NCI-H446 (cell line): ENCODE results near the gene IL12RB2.
"Not testable (repeated sequence)": the region's sequence is repeated elsewhere in the genome, so short reads cannot be mapped to it uniquely, and the experiment has no call there.

ENCODE experiments used
- DNase-seq, 2 experiments: peaks; one replicate each; lab custom pipeline; 2025; lab: John Stamatoyannopoulos, UW

IL12RB2 gene

DNA sequence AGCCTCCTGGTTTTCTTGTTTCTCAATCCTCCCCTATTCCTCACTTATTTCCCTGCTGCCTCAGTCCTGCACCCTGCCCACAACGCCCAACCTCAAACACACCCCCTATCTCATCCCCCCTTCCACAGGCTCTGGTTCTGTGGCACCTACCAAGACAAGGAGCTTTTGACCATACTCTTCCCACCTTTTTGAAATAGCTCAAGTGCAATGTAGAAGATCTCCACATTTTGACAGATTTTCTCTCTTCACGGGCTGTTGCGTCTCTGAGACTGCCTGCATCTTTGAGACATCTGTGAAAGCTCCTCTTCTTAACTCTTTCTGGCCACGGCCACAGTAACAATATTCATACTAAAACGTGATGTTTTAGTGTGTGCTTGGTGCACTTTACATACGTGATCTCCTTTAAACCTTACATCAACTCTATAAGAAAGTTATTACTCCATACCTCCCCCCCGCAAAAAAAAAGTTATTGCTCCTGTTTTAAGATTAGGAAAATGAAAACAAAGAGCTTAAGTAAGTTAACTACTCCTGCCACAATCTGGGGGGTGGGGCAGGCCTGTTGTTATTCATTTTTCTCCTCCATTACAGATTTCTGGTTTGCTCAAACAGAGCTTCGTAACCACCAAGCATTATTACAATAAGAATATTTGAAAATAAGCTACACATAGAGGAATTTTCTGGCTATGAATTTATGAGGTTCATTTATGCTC is 124.4 kb downstream of the IL12RB2 start:
- no peak for DNase-seq

DNA sequence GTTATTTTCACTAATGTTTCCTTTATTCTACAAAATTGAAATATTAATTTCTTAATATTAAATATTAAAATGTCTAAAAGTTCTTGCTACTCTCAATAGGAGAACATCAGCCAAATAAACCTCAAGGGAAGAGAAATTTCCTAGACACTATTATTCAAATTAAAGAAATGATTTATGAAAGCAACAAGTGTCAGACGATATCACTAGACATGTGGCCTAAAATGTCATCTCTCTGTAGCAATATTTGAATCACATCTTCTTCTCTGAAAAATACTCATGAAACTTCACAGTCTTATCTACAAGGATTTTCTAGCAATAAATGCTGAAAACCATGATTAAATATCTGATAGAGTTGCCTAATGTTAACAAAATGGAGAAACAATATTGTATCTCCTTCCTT is 125.1 kb downstream of the IL12RB2 start:
- DNase-seq: no peak

DNA sequence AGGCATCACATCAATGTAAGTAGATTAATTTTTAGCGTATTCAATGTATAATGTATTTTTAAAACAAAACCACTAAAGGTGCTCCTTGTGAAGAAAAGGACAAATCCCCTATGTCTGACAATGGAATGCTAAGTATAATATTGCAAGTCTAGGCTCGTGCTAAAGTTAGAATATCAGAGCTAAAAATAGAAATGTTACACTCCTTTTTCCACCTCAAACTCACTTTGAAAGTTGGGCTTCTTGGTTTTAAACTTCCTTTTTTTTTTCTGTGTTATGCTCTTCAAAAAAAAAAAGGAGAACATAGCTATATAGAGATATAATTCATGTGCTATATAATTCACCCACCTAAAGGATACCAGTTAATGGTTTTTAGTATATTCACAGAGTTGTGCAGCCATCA is 126.2 kb downstream of the IL12RB2 start:
- no peak for DNase-seq

DNA sequence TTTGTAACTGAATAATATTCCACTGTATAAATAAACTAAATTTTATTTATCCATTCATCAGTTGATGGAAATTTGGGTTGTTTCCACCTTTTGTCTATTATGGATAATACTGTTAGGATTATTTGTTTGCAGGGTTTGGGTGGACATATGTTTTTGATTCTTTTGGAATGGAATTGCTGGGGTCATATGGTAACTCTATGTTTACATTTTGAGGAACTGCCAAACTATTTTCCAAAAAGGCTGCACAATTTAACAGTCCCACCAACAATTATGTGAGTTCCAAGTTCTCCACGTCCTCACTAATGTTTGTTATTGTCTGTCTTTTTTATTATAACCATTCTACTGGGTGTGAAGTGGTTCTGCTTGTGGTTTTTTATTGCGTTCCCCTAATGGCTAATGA is 126.8 kb downstream of the IL12RB2 start:
- DNase-seq: no peak

DNA sequence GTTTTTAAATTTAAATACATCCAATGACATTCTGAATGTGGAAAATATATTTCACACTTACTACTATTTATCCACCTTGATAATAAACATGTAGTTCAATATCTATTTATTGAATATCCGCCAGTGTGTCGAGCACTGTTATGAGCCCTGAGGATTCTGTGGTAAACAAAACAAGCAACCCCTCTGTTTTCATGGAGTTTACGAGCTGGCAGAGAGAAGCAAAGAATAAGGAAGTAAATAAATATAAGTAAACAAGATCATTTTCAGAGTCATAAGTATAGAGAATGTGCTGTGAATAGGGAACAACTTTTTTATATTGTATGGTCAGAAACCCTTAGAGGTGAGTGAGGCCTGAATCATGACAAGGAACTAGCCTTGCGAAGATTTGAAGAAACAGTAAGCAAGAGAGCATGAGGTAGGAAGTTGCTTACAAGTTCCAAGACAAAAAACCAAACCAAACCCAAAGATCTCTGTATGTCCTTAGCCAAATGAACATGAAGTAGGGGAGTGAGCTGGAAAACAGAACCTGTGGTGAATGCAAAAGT is 128.9 kb downstream of the IL12RB2 start:
- DNase-seq: no peak

DNA sequence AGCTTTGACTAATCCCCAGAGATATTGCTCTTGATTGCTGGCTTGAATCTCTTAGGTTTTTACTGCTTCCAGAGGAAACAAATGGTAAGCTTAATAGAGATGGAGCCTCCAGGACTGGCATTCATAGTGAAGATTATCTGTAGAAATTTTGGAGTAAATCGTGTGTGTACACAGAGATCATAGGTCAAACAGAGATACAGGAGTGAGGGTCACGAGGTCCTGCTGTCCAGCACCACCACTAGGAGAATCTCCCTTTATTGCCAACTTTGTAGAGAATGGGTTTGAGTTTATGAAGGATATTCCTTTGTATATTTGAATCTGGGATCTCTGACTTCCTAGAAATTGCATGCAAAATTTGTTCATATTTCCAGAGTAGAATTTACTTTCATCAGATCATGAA is 130.3 kb downstream of the IL12RB2 start:
- DNase-seq: no peak

DNA sequence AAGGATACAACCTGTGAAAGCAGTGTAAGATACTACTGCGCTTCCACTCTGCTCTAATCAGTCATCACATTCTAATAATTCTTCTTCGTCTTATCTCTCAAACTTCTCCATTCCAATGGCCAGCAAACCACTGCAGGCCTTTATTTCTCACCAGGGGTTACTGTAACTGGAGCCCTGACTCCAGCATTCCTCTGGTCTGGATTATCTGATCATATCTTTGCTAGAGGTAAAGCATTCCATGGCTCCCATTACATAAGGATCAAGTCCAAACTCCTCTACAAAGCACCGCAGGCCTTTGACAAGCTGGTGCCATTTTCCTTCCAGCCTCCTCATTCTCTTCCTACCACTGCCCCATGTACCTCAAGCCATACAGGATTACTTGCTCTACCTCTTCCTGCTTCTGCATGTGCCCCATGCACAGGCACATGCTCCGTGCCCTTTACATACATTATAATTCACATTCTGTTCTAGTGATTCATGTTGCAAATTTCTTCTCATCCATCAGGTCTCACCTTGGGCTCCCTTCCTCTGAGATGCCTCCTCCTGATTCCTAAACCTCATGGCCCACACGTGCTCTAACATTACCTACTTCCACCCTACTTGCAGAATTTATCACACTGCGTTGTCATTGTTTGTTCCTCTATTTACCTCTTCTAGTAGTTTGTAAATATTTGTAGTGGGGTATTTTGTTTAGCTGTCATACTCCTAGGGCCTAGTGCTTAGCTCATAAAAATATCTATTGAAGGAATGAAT is 131.8 kb downstream of the IL12RB2 start:
- DNase-seq: no peak

DNA sequence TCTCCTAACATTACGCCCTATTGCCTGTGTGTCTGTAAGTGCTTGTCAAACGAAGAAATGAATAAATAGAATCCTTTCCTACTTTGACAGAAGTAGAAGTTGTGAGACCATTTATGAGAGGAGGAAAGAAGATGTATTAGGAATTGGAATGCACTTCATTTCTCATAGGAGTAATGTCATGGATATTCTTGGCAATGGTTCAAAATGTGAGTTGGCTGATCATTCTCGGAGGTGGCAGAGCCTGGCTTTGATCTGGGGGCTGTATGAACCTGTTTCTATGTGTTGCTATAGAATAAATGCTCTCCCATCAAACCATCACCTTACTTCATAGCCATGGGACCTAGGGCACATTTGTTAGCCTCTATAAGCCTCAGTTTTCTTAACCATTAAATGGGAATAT is 132.7 kb downstream of the IL12RB2 start:
- DNase-seq: peak in 1 of 2 experiments; percentile 47

DNA sequence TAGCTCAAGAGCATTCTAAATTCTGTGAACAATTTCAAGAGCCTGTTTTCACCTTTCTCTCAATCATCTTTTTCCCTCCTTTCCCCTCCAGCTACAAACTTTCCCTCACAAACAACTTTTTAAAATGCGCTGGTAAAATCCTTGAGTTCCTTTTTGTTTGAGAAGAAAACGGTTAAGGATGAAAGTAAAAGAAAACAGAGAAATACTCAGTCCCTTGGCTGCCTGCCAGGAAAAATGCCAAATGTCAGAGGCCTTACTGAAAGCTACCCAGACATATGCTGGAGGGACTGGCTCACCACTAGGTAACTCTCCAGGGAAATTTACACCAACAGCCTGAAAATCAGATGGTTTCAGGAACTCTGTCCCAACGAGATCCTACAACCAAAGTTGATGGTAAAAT is 133.5 kb downstream of the IL12RB2 start:
- peak in 1 of 2 experiments; percentile 41 for DNase-seq

DNA sequence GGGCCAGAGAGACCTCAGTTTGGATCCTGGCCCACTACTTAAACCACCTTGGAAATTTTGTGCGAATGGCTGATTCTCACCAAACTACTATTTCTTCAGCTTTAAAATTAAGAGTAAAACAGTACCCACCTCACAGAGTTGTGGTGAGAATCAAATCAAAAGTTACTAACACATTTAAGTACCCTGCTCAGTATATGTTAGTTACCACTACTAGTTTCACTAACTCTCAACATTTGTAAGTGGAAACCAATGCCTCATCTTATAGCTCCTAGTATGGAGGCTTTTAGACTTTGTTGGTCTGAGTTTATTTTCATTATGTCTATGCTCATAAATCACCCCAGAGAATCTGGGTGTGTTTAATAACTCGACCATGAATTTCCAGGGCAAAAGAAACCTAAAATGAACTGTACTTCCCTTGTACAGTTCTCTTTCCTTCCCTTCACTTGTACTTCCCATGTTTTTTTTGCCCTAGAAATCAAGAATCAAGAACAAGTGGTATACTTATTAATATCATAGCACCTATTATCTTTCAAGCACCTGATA is 134.1 kb downstream of the IL12RB2 start:
- DNase-seq: no peak

DNA sequence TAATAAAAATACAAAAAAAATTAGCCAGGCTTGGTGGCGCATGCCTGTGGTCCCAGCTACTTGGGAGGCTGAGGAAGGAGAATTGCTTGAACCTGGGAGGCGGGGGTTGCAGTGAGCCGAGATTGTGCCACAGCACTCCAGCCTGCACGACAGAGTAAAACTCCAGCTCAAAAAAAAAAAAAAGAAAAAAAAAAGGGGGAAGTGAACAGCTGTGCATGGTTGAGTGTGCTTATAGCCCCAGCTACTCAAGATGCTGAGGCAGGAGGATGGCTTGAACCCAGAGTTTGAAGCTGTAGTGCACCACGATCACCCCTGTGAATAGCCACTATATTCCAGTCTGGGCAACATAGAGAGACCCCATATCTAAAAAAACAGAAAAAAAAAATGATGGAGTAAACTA is 138.3 kb downstream of the IL12RB2 start:
- not testable (repeated sequence) for DNase-seq
